ENCODE measurements around the gene RELCH.
"Not testable (repeated sequence)": the region's sequence is repeated elsewhere in the genome, so short reads cannot be mapped to it uniquely, and the experiment has no call there.

The RELCH gene

GRCh38 chr18:62186774-62187542, at the start of gene RELCH, which contains the start of gene PIGN:
RELCH (plus strand) TSS chr18:62187255; CDS start chr18:62187506, 251 bp downstream.
PIGN (minus strand) TSS chr18:62187056; CDS start chr18:62161353, 25,703 bp downstream.
- DNase-seq: peak; percentile 95 to 100 (median 100)

- no peak for DNase-seq
Observed at GRCh38 chr18:62138461-62139235, 48.4 kb upstream of the RELCH start.

- no peak for DNase-seq
Observed at GRCh38 chr18:62140259-62140658, 46.8 kb upstream of the RELCH start.

- peak in 1 of 3 experiments; percentile 30 for DNase-seq
Observed at GRCh38 chr18:62144338-62144737, 42.7 kb upstream of the RELCH start.

- DNase-seq: no peak
Observed at GRCh38 chr18:62151068-62151771, 35.8 kb upstream of the RELCH start.

GRCh38 chr18:62152844-62153243, 34.2 kb upstream of the RELCH start:
- DNase-seq: no peak

GRCh38 chr18:62157843-62158242, 29.2 kb upstream of the RELCH start:
- no peak for DNase-seq

- no peak for DNase-seq
Observed at GRCh38 chr18:62164310-62164709, 22.7 kb upstream of the RELCH start.

- no peak for DNase-seq
Observed at GRCh38 chr18:62164855-62165487, 22.1 kb upstream of the RELCH start.

- no peak for DNase-seq
Observed at GRCh38 chr18:62165583-62165982, 21.5 kb upstream of the RELCH start.

- not testable (repeated sequence) for DNase-seq
Observed at GRCh38 chr18:62166524-62166923, 20.5 kb upstream of the RELCH start.

GRCh38 chr18:62170857-62171256, 16.2 kb upstream of the RELCH start:
- no peak for DNase-seq

- no peak for DNase-seq
Observed at GRCh38 chr18:62172298-62172697, 14.8 kb upstream of the RELCH start.

GRCh38 chr18:62175521-62175920, 11.5 kb upstream of the RELCH start:
- DNase-seq: no peak

GRCh38 chr18:62177271-62177670, 9.8 kb upstream of the RELCH start:
- DNase-seq: no peak

- DNase-seq: peak in 2 of 3 experiments; percentile 20 to 64
Observed at GRCh38 chr18:62179213-62179612, 7.8 kb upstream of the RELCH start.

- DNase-seq: no peak
Observed at GRCh38 chr18:62182220-62182619, 4.8 kb upstream of the RELCH start.

- DNase-seq: peak; percentile 37 to 87 (median 69)
Observed at GRCh38 chr18:62183578-62184195, 3.4 kb upstream of the RELCH start.

GRCh38 chr18:62186499-62186773, 619 bp upstream of the RELCH start:
- DNase-seq: peak in 1 of 3 experiments; percentile 34

- peak in 2 of 3 experiments; percentile 74 to 81 for DNase-seq
Observed at GRCh38 chr18:62187543-62188510, 772 bp downstream of the RELCH start.

- DNase-seq: peak in 1 of 3 experiments; percentile 27
Observed at GRCh38 chr18:62189208-62189607, 2.2 kb downstream of the RELCH start.

Measured in NCI-H1417 (cell line).